ENCODE data around the gene ZNF292. TPM values are rescaled to one million over a fixed set of nuclear protein-coding genes. Genes with fewer than 3 reads are reported as not detected.

ZNF292 gene
- total and polyA plus RNA-seq, 10 of the 15 experiments (the other 5 are each of a cell fraction or from before 2014, with no cell fraction given), result 11.1 to 57.6 (median 30.6) TPM

DNA sequence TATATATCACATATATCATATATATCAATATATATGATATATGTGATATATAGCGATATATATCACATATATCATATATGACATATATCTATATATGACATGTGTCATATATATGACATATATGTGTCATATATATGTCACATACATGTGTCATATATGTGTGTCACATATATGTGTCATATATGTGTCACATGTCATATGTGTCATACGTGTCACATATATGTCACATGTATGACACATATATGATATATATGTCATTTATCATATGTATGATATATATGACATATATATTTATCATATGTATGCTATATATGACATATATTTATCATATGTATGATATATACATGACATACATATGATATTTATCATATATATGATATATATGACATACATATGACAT, 27.6 kb upstream of the ZNF292 start:
- H3K79me2 ChIP-seq (ENCODE audit: control insufficient read depth, insufficient read depth, low read length), result no peaks in the 10 kb centered on the region
- H2AFZ ChIP-seq (ENCODE audit: control insufficient read depth, low read depth, low read length), result no peak overlapping the region
- FAIRE-seq, result no peak
- ChIA-PET SMC1A (ENCODE audit: uncharacterized antibody, unreplicated experiment) (no interaction called here), CTCF (no interaction called here), POLR2A (no interaction called here), RAD21 (ENCODE audit: unreplicated experiment) (no interaction called here)
- ATAC-seq, result no peak
- no TSS peak for BruUV-seq (replicated peaks)
- no peak overlapping the region for H3K27ac ChIP-seq (ENCODE audit: control insufficient read depth, insufficient read depth)
- no peaks in the 10 kb centered on the region for H3K9me3 ChIP-seq (replicated peaks; ENCODE audit: control insufficient read depth, insufficient read depth, low read length)
- no peaks in the 10 kb centered on the region for H4K20me1 ChIP-seq (ENCODE audit: control insufficient read depth, insufficient read depth)
- no peaks in the 10 kb centered on the region for H3K4me1 ChIP-seq (ENCODE audit: control insufficient read depth, insufficient read depth, low read length)
- no peak overlapping the region for H3K4me2 ChIP-seq (ENCODE audit: control insufficient read depth, insufficient read depth)
- no peak for TF ChIP-seq BRCA1 (IDR thresholded peaks at IDR 0.05; ENCODE audit: low read depth, low read length)
- TF ChIP-seq, protein P1, sequence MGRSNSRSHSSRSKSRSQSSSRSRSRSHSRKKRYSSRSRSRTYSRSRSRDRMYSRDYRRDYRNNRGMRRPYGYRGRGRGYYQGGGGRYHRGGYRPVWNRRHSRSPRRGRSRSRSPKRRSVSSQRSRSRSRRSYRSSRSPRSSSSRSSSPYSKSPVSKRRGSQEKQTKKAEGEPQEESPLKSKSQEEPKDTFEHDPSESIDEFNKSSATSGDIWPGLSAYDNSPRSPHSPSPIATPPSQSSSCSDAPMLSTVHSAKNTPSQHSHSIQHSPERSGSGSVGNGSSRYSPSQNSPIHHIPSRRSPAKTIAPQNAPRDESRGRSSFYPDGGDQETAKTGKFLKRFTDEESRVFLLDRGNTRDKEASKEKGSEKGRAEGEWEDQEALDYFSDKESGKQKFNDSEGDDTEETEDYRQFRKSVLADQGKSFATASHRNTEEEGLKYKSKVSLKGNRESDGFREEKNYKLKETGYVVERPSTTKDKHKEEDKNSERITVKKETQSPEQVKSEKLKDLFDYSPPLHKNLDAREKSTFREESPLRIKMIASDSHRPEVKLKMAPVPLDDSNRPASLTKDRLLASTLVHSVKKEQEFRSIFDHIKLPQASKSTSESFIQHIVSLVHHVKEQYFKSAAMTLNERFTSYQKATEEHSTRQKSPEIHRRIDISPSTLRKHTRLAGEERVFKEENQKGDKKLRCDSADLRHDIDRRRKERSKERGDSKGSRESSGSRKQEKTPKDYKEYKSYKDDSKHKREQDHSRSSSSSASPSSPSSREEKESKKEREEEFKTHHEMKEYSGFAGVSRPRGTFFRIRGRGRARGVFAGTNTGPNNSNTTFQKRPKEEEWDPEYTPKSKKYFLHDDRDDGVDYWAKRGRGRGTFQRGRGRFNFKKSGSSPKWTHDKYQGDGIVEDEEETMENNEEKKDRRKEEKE (IDR thresholded peaks at IDR 0.05), result no peak
- TF ChIP-seq ZNF622 (IDR thresholded peaks at IDR 0.05), result no peak
- TF ChIP-seq MEF2A (IDR thresholded peaks at IDR 0.05; ENCODE audit: insufficient read depth, low read depth, low read length), result no peak
- TF ChIP-seq PML (IDR thresholded peaks at IDR 0.05; ENCODE audit: low read length), result no peak
- no peak for TF ChIP-seq RAD51 (IDR thresholded peaks at IDR 0.05)
- TF ChIP-seq JUNB (IDR thresholded peaks at IDR 0.05), result no peak
- TF ChIP-seq KLF5 (IDR thresholded peaks at IDR 0.05; ENCODE audit: partially characterized antibody), result no peak
- H3K4me3 ChIP-seq, result no peak overlapping the region
- DNase-seq (ENCODE audit: low read depth, low spot score), result no peak
- no peaks in the 10 kb centered on the region for H3K36me3 ChIP-seq (ENCODE audit: control insufficient read depth in 2 of 2, insufficient read depth in 2 of 2, low read length in 1 of 2)
- in situ Hi-C loops (cut with MboI), result no loop called here
- H3K9ac ChIP-seq (ENCODE audit: control insufficient read depth, insufficient read depth, low read length), result no peak overlapping the region
- intact Hi-C loops (cut with micrococcal nuclease; ENCODE audit: unreplicated experiment), result no loop called here
- WGBS (ENCODE audit: insufficient coverage, insufficient replicate concordance, low lambda C conversion rate, missing lambda C conversion rate), result 98% methylated on average over 2 of the region's 2 CpGs
- H3K27me3 ChIP-seq (replicated peaks in 1 of 2; ENCODE audit: control insufficient read depth in 2 of 2, insufficient read depth in 2 of 2, low read length in 1 of 2), result no peaks in the 10 kb centered on the region
